ENCODE measurements around the gene ORMDL2. TPM values are rescaled to one million over a fixed set of nuclear protein-coding genes. Genes with fewer than 3 reads are reported as not detected.

ORMDL2 gene
- polyA plus RNA-seq, 1 donor: 31.4 TPM

DNA sequence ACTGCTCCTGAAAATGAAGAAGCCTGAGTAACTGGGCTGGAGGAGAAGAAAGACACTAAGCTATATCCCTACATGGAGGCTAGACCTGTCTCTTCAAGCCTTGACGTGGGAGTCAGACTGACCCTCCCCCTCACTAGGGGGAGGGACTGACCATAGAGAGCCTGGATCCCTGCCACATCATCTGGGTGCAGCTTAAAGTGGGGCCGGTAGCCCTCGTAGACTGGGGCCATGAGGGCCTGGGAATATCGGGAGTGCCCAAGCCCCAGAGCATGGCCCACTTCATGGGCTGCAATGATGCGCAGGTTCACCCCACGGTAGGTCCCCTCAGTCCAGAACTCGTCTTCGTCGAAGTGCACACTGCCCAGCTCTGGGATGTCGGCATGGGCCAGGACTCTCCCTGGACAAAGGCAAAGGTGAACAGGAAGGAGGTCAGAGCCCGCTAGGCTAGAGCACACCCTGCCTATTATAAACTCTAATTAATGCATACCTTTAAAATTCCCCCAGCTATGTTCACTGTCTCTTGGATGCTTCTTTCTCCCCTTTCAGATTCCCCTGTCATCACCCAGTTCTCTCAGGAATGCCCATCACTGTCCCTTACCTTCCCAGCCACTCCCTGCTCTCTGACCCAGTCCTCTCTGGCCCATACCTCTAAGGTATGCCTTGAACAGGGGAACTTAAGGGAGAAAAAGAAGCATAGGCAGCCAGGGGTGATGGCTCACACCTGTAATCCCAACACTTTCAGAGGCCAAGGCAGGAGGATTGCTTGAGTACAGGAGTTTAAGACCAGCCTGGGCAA, 21.7 kb downstream of the ORMDL2 start:
- 90% methylated on average over 4 of the region's 11 CpGs for WGBS (ENCODE audit: insufficient coverage, low lambda C conversion rate)
- Histone ChIP-seq H3K9me3 (ENCODE audit: control insufficient read depth, low read depth, low read length) (no peaks in the 10 kb centered on the region), H3K4me3 (ENCODE audit: low read length) (no peak overlapping the region), H3K27ac (ENCODE audit: low read length) (no peak overlapping the region), H3K27me3 (ENCODE audit: control insufficient read depth, insufficient read depth, low read length) (no peaks in the 10 kb centered on the region), H3K4me1 (ENCODE audit: control insufficient read depth, insufficient read depth, low read length) (no peaks in the 10 kb centered on the region), H3K36me3 (ENCODE audit: control insufficient read depth, insufficient read depth, low read length) (peaks cover 6% of the 10 kb centered on the region)
- DNase-seq: no peak

DNA sequence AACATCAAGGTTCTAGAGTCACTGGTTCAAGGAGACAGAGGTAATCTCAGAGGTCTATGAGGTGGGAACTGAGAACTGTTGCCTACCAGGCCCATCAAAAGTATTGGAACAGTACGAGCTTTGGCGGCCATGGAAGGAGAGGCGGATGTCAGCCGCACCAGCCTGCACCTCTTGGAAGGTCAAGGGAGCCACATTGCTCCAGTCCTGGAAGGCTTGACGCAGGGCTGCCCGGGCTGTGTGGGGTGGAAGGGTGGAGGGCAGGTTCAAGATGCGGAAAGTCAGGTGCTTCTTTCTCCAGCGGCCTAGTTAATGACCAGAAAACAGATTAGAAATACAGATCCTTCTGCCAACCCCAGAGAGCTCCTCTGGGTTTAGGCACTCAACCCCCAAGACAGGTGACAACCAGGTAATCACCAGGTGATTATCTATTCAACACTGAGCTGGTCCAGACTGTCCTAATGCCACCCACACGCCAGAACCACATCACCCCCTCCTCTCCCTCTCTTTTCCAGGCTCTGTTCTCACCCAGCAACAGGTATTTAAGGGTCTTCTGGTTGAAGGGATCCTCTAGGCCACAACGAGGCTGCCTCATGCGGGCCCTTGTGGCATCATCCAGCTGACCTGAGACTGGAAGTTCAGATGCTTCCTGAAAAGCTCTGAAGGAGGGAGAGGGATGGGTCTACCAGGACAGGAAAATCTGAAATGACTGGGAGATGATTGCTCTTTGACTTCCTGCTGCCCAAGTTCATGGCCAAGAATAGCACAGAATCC, 22.9 kb downstream of the ORMDL2 start:
- Histone ChIP-seq H3K27ac (ENCODE audit: low read length) (no peak overlapping the region), H3K4me3 (ENCODE audit: low read length) (no peak overlapping the region), H3K36me3 (ENCODE audit: control insufficient read depth, insufficient read depth, low read length) (no peaks in the 10 kb centered on the region), H3K9me3 (ENCODE audit: control insufficient read depth, low read depth, low read length) (no peaks in the 10 kb centered on the region), H3K4me1 (ENCODE audit: control insufficient read depth, insufficient read depth, low read length) (no peaks in the 10 kb centered on the region), H3K27me3 (ENCODE audit: control insufficient read depth, insufficient read depth, low read length) (no peaks in the 10 kb centered on the region)
- no CpG with 5 or more reads among the region's 11 CpGs for WGBS (ENCODE audit: insufficient coverage, low lambda C conversion rate)
- DNase-seq: no peak

GRCh38 chr12:55842681-55843429, 25.0 kb downstream of the ORMDL2 start, which contains the start of gene MMP19:
MMP19 (minus strand) TSS chr12:55842936; CDS start chr12:55842830, 106 bp downstream.
- Histone ChIP-seq H3K4me1 (ENCODE audit: control insufficient read depth, insufficient read depth, low read length) (no peaks in the 10 kb centered on the region), H3K27ac (ENCODE audit: low read length) (no peak within 1 kb of the TSS), H3K9me3 (ENCODE audit: control insufficient read depth, low read depth, low read length) (no peaks in the 10 kb centered on the region), H3K36me3 (ENCODE audit: control insufficient read depth, insufficient read depth, low read length) (no peaks in the 10 kb centered on the region), H3K4me3 (ENCODE audit: low read length) (no peak within 1 kb of the TSS), H3K27me3 (ENCODE audit: control insufficient read depth, insufficient read depth, low read length) (peaks cover 4% of the 10 kb centered on the region)
- WGBS (ENCODE audit: insufficient coverage, low lambda C conversion rate): no CpG with 5 or more reads among the region's 10 CpGs
- DNase-seq: no peak

DNA sequence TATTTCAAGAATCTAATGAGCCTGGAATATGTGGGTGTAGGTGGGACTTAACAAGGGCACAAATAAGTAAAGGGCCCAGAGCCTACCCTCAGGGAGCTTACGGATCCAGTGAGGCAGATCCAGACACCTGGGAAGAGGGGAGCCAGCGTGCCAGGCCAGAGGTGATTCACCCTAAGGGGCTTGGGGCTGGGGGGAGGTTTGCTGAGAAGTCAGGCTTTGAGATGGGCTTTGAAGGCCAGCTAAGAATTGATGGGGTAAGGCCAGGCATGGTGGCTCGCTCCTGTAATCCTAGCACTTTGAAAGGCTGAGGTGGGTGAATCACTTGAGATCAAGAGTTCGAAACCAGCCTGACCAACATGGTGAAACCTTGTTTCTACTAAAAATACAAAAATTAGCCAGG, 25.6 kb downstream of the ORMDL2 start:
- no CpG with 5 or more reads among the region's 4 CpGs for WGBS (ENCODE audit: insufficient coverage, low lambda C conversion rate)
- H3K4me1 ChIP-seq (ENCODE audit: control insufficient read depth, insufficient read depth, low read length): no peaks in the 10 kb centered on the region
- no peaks in the 10 kb centered on the region for H3K36me3 ChIP-seq (ENCODE audit: control insufficient read depth, insufficient read depth, low read length)
- DNase-seq: no peak
- H3K4me3 ChIP-seq (ENCODE audit: low read length): no peak overlapping the region
- peaks cover 4% of the 10 kb centered on the region for H3K27me3 ChIP-seq (ENCODE audit: control insufficient read depth, insufficient read depth, low read length)
- no peak overlapping the region for H3K27ac ChIP-seq (ENCODE audit: low read length)
- no peaks in the 10 kb centered on the region for H3K9me3 ChIP-seq (ENCODE audit: control insufficient read depth, low read depth, low read length)

DNA sequence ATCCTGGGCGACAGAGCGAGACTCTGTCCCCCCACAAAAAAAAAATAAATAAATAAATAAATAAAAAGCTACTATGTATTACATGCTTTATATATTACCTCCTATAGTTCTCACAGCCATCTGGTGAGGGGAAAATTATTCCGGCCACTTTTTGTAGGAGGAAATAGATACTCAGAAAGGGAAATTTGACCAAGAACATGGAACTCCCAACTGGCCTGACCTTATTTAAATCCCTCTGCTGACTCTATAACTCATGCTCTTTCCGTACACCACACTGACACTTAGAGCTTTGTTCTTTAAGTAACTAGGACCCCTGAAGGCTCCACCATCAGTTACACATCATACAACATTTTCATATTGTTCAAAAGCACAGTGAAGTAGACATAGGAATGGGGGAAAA, 27.1 kb downstream of the ORMDL2 start:
- DNase-seq: no peak
- Histone ChIP-seq H3K9me3 (ENCODE audit: control insufficient read depth, low read depth, low read length) (no peaks in the 10 kb centered on the region), H3K27me3 (ENCODE audit: control insufficient read depth, insufficient read depth, low read length) (peaks cover 10% of the 10 kb centered on the region), H3K4me1 (ENCODE audit: control insufficient read depth, insufficient read depth, low read length) (no peaks in the 10 kb centered on the region), H3K36me3 (ENCODE audit: control insufficient read depth, insufficient read depth, low read length) (no peaks in the 10 kb centered on the region), H3K27ac (ENCODE audit: low read length) (no peak overlapping the region), H3K4me3 (ENCODE audit: low read length) (no peak overlapping the region)
- no CpG with 5 or more reads among the region's 4 CpGs for WGBS (ENCODE audit: insufficient coverage, low lambda C conversion rate)

- Histone ChIP-seq H3K4me3 (ENCODE audit: low read length) (no peak overlapping the region), H3K9me3 (ENCODE audit: control insufficient read depth, low read depth, low read length) (no peaks in the 10 kb centered on the region), H3K36me3 (ENCODE audit: control insufficient read depth, insufficient read depth, low read length) (no peaks in the 10 kb centered on the region), H3K27me3 (ENCODE audit: control insufficient read depth, insufficient read depth, low read length) (peaks cover 10% of the 10 kb centered on the region), H3K4me1 (ENCODE audit: control insufficient read depth, insufficient read depth, low read length) (no peaks in the 10 kb centered on the region), H3K27ac (ENCODE audit: low read length) (no peak overlapping the region)
- no CpG with 5 or more reads among the region's 5 CpGs for WGBS (ENCODE audit: insufficient coverage, low lambda C conversion rate)
- no peak for DNase-seq
These were observed 27.5 kb downstream of the ORMDL2 start for GRCh38 chr12:55845361-55845760.

DNA sequence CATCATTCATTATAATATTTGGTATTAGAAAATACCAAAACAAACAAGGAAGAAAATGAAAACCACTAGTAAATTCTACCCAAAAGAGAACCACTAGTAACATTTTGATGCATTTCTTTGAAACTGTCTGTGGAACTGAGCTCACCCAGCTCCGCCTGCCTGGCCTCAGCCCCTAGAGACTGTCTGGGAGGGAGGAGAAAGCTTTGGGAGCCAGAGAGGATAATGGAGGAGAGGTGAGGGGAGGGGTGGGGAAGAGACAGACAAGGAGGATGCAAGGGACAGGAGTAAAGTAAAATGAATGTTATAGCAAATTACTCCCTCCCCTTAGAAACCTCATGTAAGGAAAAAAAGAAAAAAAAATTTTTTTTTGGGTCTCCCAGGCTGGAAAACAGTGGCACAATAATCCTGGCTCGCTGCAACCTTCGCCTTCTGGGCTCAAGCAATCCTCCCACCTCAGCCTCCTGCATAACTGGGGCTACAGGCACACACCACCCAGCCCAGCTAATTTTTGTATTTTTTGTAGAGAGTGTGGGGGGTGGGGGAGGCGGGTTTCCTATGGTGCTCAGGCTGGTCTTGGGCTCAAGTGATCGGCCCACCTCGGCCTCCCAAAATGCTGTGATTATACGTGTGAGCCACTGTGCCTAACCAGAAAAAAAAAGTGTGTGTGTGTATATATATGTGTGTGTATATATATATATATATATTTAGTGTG, 28.1 kb downstream of the ORMDL2 start:
- no peak overlapping the region for H3K27ac ChIP-seq (ENCODE audit: low read length)
- no CpG with 5 or more reads among the region's 7 CpGs for WGBS (ENCODE audit: insufficient coverage, low lambda C conversion rate)
- H3K9me3 ChIP-seq (ENCODE audit: control insufficient read depth, low read depth, low read length): no peaks in the 10 kb centered on the region
- no peak overlapping the region for H3K4me3 ChIP-seq (ENCODE audit: low read length)
- no peaks in the 10 kb centered on the region for H3K4me1 ChIP-seq (ENCODE audit: control insufficient read depth, insufficient read depth, low read length)
- peaks cover 10% of the 10 kb centered on the region for H3K27me3 ChIP-seq (ENCODE audit: control insufficient read depth, insufficient read depth, low read length)
- no peak for DNase-seq
- H3K36me3 ChIP-seq (ENCODE audit: control insufficient read depth, insufficient read depth, low read length): no peaks in the 10 kb centered on the region

GRCh38 chr12:55847033-55847432, 29.2 kb downstream of the ORMDL2 start:
- Histone ChIP-seq H3K9me3 (ENCODE audit: control insufficient read depth, low read depth, low read length) (no peaks in the 10 kb centered on the region), H3K4me1 (ENCODE audit: control insufficient read depth, insufficient read depth, low read length) (no peaks in the 10 kb centered on the region), H3K4me3 (ENCODE audit: low read length) (no peak overlapping the region), H3K27me3 (ENCODE audit: control insufficient read depth, insufficient read depth, low read length) (peaks cover 10% of the 10 kb centered on the region), H3K27ac (ENCODE audit: low read length) (no peak overlapping the region), H3K36me3 (ENCODE audit: control insufficient read depth, insufficient read depth, low read length) (no peaks in the 10 kb centered on the region)
- no peak for DNase-seq
- WGBS (ENCODE audit: insufficient coverage, low lambda C conversion rate): no CpG with 5 or more reads among the region's 3 CpGs

DNA sequence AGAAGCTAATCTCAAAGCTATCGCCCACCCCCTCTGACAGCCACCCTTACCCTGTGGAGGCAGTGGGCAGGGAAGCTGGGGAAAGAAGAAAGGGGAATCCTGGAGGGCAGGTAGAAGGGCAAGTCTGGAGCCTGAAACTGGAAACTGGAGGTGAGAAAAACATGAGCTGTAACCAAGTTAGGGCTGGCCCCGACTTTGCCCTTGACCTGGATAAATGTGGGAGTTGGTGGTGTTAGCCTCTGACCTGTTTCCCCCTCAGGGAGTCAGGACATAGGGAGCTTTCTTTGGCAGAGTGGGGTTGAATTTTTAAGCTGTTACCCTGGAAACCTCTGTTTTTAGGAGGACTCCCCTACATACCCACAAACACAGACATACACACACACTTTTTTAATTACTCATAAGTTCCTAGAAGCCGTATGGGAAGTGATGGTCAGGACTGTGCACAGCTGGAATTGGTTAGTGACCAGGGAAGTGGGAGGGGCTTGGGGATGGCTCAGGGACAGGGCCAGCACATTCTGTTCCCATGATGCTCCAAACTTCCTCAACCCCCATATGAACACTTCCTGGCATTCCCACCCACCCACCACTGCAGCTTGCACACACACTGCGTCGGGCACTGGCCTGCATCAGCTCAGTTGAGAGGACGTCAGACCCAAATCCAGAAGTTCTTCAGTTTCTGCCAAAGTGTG, 29.9 kb downstream of the ORMDL2 start:
- no peaks in the 10 kb centered on the region for H3K4me1 ChIP-seq (ENCODE audit: control insufficient read depth, insufficient read depth, low read length)
- WGBS (ENCODE audit: insufficient coverage, low lambda C conversion rate): no CpG with 5 or more reads among the region's 6 CpGs
- DNase-seq: peak; percentile 65 to 69
- H3K9me3 ChIP-seq (ENCODE audit: control insufficient read depth, low read depth, low read length): no peaks in the 10 kb centered on the region
- H3K27me3 ChIP-seq (ENCODE audit: control insufficient read depth, insufficient read depth, low read length): peaks cover 10% of the 10 kb centered on the region
- peak overlapping the region; percentile 51 for H3K27ac ChIP-seq (ENCODE audit: low read length)
- no peak overlapping the region for H3K4me3 ChIP-seq (ENCODE audit: low read length)
- H3K36me3 ChIP-seq (ENCODE audit: control insufficient read depth, insufficient read depth, low read length): no peaks in the 10 kb centered on the region
